Naive thymus-derived CD4-positive, alpha-beta T cell (primary cell): ENCODE measurements around the gene NRG3. TPM values are rescaled to one million over a fixed set of nuclear protein-coding genes. Genes with fewer than 3 reads are reported as not detected.

ENCODE experiments used
- ATAC-seq: fragments of 150-1000 bp; cut with Tn5 transposase; 2 replicates; pipeline ENCODE4 v1.10.0; 2021; ENCODE audit warnings: mild to moderate bottlenecking, moderate library complexity
- CTCF ChIA-PET: fragments of 350-600 bp; sonication (Branson Sonifier 250); formaldehyde crosslinking; loops from one replicate; lab custom pipeline; 2021; ENCODE audit warnings: antibody characterized with exemption; lab: Charles Lee
- POLR2A ChIA-PET: fragments of 350-600 bp; sonication (Branson Sonifier 250); formaldehyde crosslinking; loops from one replicate; lab custom pipeline; 2021; ENCODE audit warnings: antibody characterized with exemption, inconsistent platforms; lab: Charles Lee
- DNase-seq, 9 donors: peaks; one replicate each; pipeline versions ENCODE4 v3.0.0 to v3.0.0-alpha.2; 2020 to 2022; ENCODE audit warnings: mixed read lengths in 1 of 9
- H3K27ac ChIP-seq: one replicate; pipeline ENCODE4 v1.7.0; 2013; ENCODE audit warnings: mild to moderate bottlenecking, low read depth, low read length, moderate library complexity
- H3K27me3 ChIP-seq, 2 donors: one replicate each; pipeline ENCODE4 v1.7.0; 2013; ENCODE audit warnings: low read length in 2 of 2, mild to moderate bottlenecking in 2 of 2, moderate library complexity in 2 of 2; ENCODE audit not compliant: control insufficient read depth in 2 of 2, insufficient read depth in 2 of 2
- H3K36me3 ChIP-seq, 3 experiments: 1 replicate in 2 of 3; 2 replicates in 1 of 3; pipeline ENCODE4 v1.7.0; 2013; ENCODE audit warnings: low read length in 3 of 3, mild to moderate bottlenecking in 3 of 3, moderate library complexity in 1 of 3; ENCODE audit not compliant: insufficient read depth in 3 of 3, control insufficient read depth in 2 of 3
- H3K4me1 ChIP-seq, 2 donors: one replicate each; pipeline ENCODE4 v1.7.0; 2013; ENCODE audit warnings: low read length in 2 of 2, mild to moderate bottlenecking in 2 of 2, moderate library complexity in 1 of 2; ENCODE audit not compliant: control insufficient read depth in 2 of 2, insufficient read depth in 2 of 2
- H3K4me3 ChIP-seq: 2 replicates; pipeline ENCODE4 v1.7.0; 2013; ENCODE audit warnings: mild to moderate bottlenecking, low read length
- H3K9me3 ChIP-seq, 3 experiments: 1 replicate in 2 of 3; 2 replicates in 1 of 3; pipeline ENCODE4 v1.7.0; 2013; ENCODE audit warnings: low read length in 3 of 3; ENCODE audit not compliant: control insufficient read depth in 2 of 3
- H3K27ac Mint-ChIP-seq, 9 donors: one replicate each; pipeline ENCODE4 v1.8.0; 2020 to 2022; ENCODE audit warnings: mixed read lengths in 9 of 9, mild to moderate bottlenecking in 8 of 9, moderate library complexity in 5 of 9, inconsistent platforms in 2 of 9
- H3K27me3 Mint-ChIP-seq, 5 donors: one replicate each; pipeline ENCODE4 v1.8.0; 2021 to 2022; ENCODE audit warnings: mixed read lengths in 5 of 5, mild to moderate bottlenecking in 1 of 5
- H3K36me3 Mint-ChIP-seq, 5 donors: one replicate each; pipeline ENCODE4 v1.8.0; 2020 to 2022; ENCODE audit warnings: mixed read lengths in 5 of 5, mild to moderate bottlenecking in 3 of 5, inconsistent platforms in 1 of 5
- H3K4me1 Mint-ChIP-seq, 7 donors: one replicate each; pipeline ENCODE4 v1.8.0; 2020 to 2022; ENCODE audit warnings: mixed read lengths in 7 of 7, mild to moderate bottlenecking in 3 of 7, inconsistent platforms in 1 of 7
- H3K4me3 Mint-ChIP-seq, 10 donors: one replicate each; pipeline ENCODE4 v1.8.0; 2020 to 2022; ENCODE audit warnings: mild to moderate bottlenecking in 10 of 10, mixed read lengths in 10 of 10, moderate library complexity in 6 of 10, inconsistent platforms in 2 of 10
- H3K9me3 Mint-ChIP-seq, 11 donors: one replicate each; pipeline ENCODE4 v1.8.0; 2020 to 2022; ENCODE audit warnings: mixed read lengths in 11 of 11, mild to moderate bottlenecking in 4 of 11, inconsistent platforms in 1 of 11, moderate library complexity in 1 of 11
- intact Hi-C, 2 donors: fragments of 100-400 bp; cut with micrococcal nuclease; formaldehyde crosslinking; loops; one replicate each; pipeline ENCODE4 v1.15.1; 2023
- polyA plus RNA-seq, 2 donors: library from polyadenylated mRNA; unstranded; fragments of 300-500 nt; fragmentation: Illumina TruSeq; gene quantifications; one replicate each; pipeline ENCODE4 v1.2.3, GENCODE V29; 2021
- total RNA-seq, 6 experiments: library from RNA in 5 of 6; stranded (reverse) in 5 of 6; gene quantifications; 1 replicate in 5 of 6; 2 replicates in 1 of 6; pipeline ENCODE4 v1.2.3 and lab custom pipeline; 2021 to 2026

The NRG3 gene
- total and polyA plus RNA-seq, 7 experiments from 2014 or later: not detected

DNA sequence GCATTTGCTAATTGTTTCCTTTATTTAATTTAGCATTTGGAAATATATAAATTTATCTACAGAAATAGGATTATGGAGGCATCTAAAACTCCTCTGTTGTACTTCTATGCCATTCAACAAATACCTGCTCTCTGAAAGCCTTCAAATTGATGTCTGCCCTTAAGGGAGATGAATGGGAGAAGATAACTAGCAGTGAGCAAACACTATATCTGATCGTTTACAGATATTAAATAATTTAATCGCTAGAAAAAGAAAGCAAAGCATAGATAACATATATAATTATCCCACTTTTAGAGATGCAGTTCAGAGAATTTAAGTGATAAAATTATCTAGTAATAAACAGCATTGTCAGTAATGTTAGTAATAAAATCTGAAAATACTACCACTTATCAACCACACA lies 524.9 kb downstream of the NRG3 start:
- Mint-ChIP-seq H3K9me3 (peaks cover 0 to 10% (median 3%) of the 10 kb centered on the region in 11 donors), H3K27me3 (no peaks in the 10 kb centered on the region), H3K4me1 (no peaks in the 10 kb centered on the region), H3K36me3 (no peaks in the 10 kb centered on the region), H3K27ac (no peak overlapping the region), H3K4me3 (no peak overlapping the region)
- ChIA-PET CTCF (no interaction called here), POLR2A (no interaction called here)
- H3K27me3 ChIP-seq: no peaks in the 10 kb centered on the region
- no peak for DNase-seq
- H3K9me3 ChIP-seq: no peaks in the 10 kb centered on the region
- H3K36me3 ChIP-seq: no peaks in the 10 kb centered on the region
- intact Hi-C loops: no loop called here
- H3K4me1 ChIP-seq: no peaks in the 10 kb centered on the region
- no peak overlapping the region for H3K4me3 ChIP-seq
- no peak for ATAC-seq
- no peak overlapping the region for H3K27ac ChIP-seq

GRCh38 chr10:82400841-82401240 lies 525.8 kb downstream of the NRG3 start:
- H3K4me3 Mint-ChIP-seq: no peak overlapping the region
- Histone ChIP-seq H3K36me3 (no peaks in the 10 kb centered on the region), H3K27me3 (no peaks in the 10 kb centered on the region), H3K9me3 (no peaks in the 10 kb centered on the region), H3K27ac (no peak overlapping the region), H3K4me1 (no peaks in the 10 kb centered on the region), H3K4me3 (no peak overlapping the region)
- H3K36me3 Mint-ChIP-seq: no peaks in the 10 kb centered on the region
- ChIA-PET CTCF (interaction anchor here (0.7 kb wide), 1 partner anchor 844 kb away, joined by 5 read pairs; no protein-coding TSS in a partner anchor), POLR2A (no interaction called here)
- H3K9me3 Mint-ChIP-seq: peaks cover 0 to 15% (median 4%) of the 10 kb centered on the region in 11 donors
- H3K27ac Mint-ChIP-seq: no peak overlapping the region
- ATAC-seq (no peak), DNase-seq (no peak)
- no peaks in the 10 kb centered on the region for H3K27me3 Mint-ChIP-seq
- intact Hi-C loops: no loop called here
- H3K4me1 Mint-ChIP-seq: peaks cover 0 to 2% (median 0%) of the 10 kb centered on the region in 7 donors

DNA sequence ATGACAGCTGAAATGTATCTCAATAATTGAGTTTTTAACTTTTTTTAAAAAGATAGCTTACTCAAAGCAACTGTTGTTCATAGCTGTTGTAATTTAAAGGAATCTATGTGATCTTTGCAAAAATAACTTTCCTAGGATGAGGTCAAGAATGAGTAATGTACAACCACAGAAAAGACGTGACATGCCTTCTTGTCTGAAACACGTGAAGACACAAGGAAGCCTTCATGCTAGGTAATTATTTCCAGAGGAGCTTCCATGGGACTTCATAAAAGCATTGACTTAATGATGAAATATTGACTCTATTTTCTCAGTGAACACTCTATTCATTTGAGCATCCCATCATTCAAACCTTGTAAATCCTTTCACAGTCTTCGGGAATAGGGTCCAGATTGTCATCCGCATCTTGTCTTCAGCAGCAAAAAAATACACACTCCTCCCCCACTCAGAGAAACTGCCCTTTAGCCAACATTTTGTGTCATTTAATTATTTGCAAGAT lies 528.0 kb downstream of the NRG3 start:
- Mint-ChIP-seq H3K27me3 (no peaks in the 10 kb centered on the region), H3K4me3 (no peak overlapping the region), H3K27ac (no peak overlapping the region), H3K36me3 (no peaks in the 10 kb centered on the region), H3K4me1 (peaks cover 0 to 2% (median 0%) of the 10 kb centered on the region in 7 donors), H3K9me3 (peaks cover 0 to 10% (median 3%) of the 10 kb centered on the region in 11 donors)
- intact Hi-C loops: no loop called here
- DNase-seq (no peak), ATAC-seq (no peak)
- POLR2A ChIA-PET: no interaction called here
- no peaks in the 10 kb centered on the region for H3K4me1 ChIP-seq
- H3K9me3 ChIP-seq: no peaks in the 10 kb centered on the region
- no peaks in the 10 kb centered on the region for H3K27me3 ChIP-seq
- CTCF ChIA-PET: no interaction called here
- no peak overlapping the region for H3K4me3 ChIP-seq
- H3K36me3 ChIP-seq: no peaks in the 10 kb centered on the region
- no peak overlapping the region for H3K27ac ChIP-seq

DNA sequence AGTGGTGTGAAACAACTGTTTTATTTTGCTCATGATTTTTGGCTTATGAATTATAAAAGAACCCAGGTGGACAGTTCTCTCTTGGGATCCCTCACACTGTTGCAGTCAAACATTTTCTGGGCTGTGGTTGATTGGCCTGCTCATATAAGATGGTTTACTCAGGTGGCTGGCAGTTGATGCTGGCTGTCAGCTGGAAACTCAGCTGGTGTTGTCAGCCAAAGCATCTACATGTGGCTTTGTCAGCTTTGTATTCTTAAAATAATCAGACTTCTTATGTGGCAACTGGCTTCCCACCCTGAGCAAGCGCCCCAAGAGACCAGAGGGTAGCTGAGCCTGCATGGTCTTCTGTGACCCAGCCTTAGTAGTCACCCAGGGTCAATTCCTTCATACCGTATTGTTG lies 534.7 kb downstream of the NRG3 start:
- Mint-ChIP-seq H3K27ac (no peak overlapping the region), H3K9me3 (peaks cover 0 to 14% (median 5%) of the 10 kb centered on the region in 11 donors), H3K4me1 (peaks cover 0 to 2% (median 0%) of the 10 kb centered on the region in 7 donors), H3K27me3 (no peaks in the 10 kb centered on the region), H3K4me3 (no peak overlapping the region), H3K36me3 (no peaks in the 10 kb centered on the region)
- ChIA-PET POLR2A (no interaction called here), CTCF (no interaction called here)
- H3K9me3 ChIP-seq: no peaks in the 10 kb centered on the region
- no peak for DNase-seq
- H3K4me1 ChIP-seq: no peaks in the 10 kb centered on the region
- H3K27me3 ChIP-seq: no peaks in the 10 kb centered on the region
- no peak for ATAC-seq
- no peak overlapping the region for H3K4me3 ChIP-seq
- H3K27ac ChIP-seq: no peak overlapping the region
- intact Hi-C loops: no loop called here
- H3K36me3 ChIP-seq: no peaks in the 10 kb centered on the region

DNA sequence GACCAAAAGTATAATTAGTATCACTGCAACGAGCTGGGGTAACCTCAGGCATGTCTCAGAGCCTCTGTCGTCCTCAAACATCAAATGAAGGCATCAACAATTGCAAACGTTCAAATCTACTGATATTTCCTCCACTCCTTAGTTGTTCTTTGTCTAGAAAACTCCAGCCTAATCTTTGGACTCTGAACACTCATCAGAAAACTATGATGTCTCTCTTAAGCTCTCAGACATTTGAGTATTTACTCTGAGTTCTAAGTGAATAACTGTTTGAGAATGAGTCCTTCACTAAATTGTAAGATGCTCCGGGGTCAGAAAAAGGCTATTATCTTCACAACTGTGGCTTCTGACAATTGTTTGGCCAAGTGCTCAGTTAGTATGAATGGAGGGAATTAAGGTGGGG lies 536.4 kb downstream of the NRG3 start:
- no peak for ATAC-seq
- CTCF ChIA-PET: no interaction called here
- peaks cover 0 to 10% (median 3%) of the 10 kb centered on the region in 11 donors for H3K9me3 Mint-ChIP-seq

GRCh38 chr10:82420001-82420400 lies 545.0 kb downstream of the NRG3 start:
- ATAC-seq: no peak
- Mint-ChIP-seq H3K27me3 (no peaks in the 10 kb centered on the region), H3K9me3 (peaks cover 0 to 21% (median 3%) of the 10 kb centered on the region in 11 donors), H3K4me1 (peaks cover 0 to 1% (median 0%) of the 10 kb centered on the region in 7 donors), H3K27ac (no peak overlapping the region), H3K4me3 (no peak overlapping the region), H3K36me3 (peaks cover 0 to 4% (median 0%) of the 10 kb centered on the region in 5 donors)
- no peaks in the 10 kb centered on the region for H3K9me3 ChIP-seq
- ChIA-PET POLR2A (no interaction called here), CTCF (no interaction called here)
- H3K27me3 ChIP-seq: no peaks in the 10 kb centered on the region
- intact Hi-C loops: no loop called here
- no peaks in the 10 kb centered on the region for H3K4me1 ChIP-seq
- no peak overlapping the region for H3K27ac ChIP-seq
- H3K4me3 ChIP-seq: no peak overlapping the region
- no peaks in the 10 kb centered on the region for H3K36me3 ChIP-seq
- no peak for DNase-seq

More for the DNA sequence above, 536.4 kb downstream of the NRG3 start:
- no peaks in the 10 kb centered on the region for H3K27me3 ChIP-seq
- H3K36me3 ChIP-seq: no peaks in the 10 kb centered on the region
- intact Hi-C loops: no loop called here
- POLR2A ChIA-PET: no interaction called here
- Mint-ChIP-seq H3K27ac (no peak overlapping the region), H3K27me3 (no peaks in the 10 kb centered on the region), H3K36me3 (no peaks in the 10 kb centered on the region), H3K4me1 (no peaks in the 10 kb centered on the region), H3K4me3 (no peak overlapping the region)
- no peaks in the 10 kb centered on the region for H3K9me3 ChIP-seq
- H3K4me3 ChIP-seq: no peak overlapping the region
- H3K27ac ChIP-seq: no peak overlapping the region
- no peaks in the 10 kb centered on the region for H3K4me1 ChIP-seq
- DNase-seq: no peak

DNA sequence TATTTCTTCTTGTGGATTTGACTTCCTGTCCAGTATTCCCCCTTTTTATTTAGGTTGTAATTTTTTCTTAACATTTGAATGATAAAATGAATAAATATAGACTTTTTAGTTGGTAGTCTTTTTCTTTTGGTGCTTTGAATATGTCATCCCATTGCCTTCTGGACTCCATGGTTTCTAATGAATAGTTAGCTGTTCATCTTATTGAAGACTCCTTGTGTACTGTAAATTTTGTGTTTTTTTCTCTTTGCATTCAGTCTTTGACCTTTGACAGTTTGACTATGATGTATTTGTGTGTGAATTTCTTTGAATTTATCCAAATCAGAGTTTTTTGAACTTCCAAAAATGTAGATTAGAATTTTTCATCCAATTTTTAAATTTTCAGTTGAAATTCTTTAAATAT lies 554.3 kb downstream of the NRG3 start:
- Mint-ChIP-seq H3K36me3 (peaks cover 0 to 4% (median 0%) of the 10 kb centered on the region in 5 donors), H3K4me1 (no peaks in the 10 kb centered on the region), H3K27ac (no peak overlapping the region), H3K9me3 (peaks cover 0 to 39% (median 15%) of the 10 kb centered on the region in 11 donors), H3K27me3 (no peaks in the 10 kb centered on the region), H3K4me3 (no peak overlapping the region)
- DNase-seq: no peak
- Histone ChIP-seq H3K27me3 (no peaks in the 10 kb centered on the region), H3K4me3 (no peak overlapping the region), H3K4me1 (no peaks in the 10 kb centered on the region), H3K36me3 (no peaks in the 10 kb centered on the region), H3K9me3 (no peaks in the 10 kb centered on the region), H3K27ac (no peak overlapping the region)
- ChIA-PET CTCF (no interaction called here), POLR2A (no interaction called here)
- ATAC-seq: no peak
- intact Hi-C loops: no loop called here
